Cardiac fibroblast (primary cell): Measurements from ENCODE around the gene DOCK3.

ENCODE experiments used
- DNase-seq, 2 donors: peaks; one replicate each; pipeline versions ENCODE4 v3.0.0 to v3.0.0-alpha.2; 2010; ENCODE audit warnings: low read depth in 2 of 2
- H3K4me3 ChIP-seq, 2 donors: replicated peaks in 1 of 2; 1 replicate in 1 of 2; 2 replicates in 1 of 2; pipeline ENCODE4 v1.5.1; 2011; ENCODE audit warnings: low read depth in 2 of 2, low read length in 2 of 2, mild to moderate bottlenecking in 2 of 2, moderate library complexity in 1 of 2
- TF ChIP-seq, protein P1 (sequence below): IDR thresholded peaks from one replicate; pipeline ENCODE4 v1.5.1; 2011; ENCODE audit warnings: low read depth, mild to moderate bottlenecking, low read length, inconsistent platforms

Gene DOCK3

DNA sequence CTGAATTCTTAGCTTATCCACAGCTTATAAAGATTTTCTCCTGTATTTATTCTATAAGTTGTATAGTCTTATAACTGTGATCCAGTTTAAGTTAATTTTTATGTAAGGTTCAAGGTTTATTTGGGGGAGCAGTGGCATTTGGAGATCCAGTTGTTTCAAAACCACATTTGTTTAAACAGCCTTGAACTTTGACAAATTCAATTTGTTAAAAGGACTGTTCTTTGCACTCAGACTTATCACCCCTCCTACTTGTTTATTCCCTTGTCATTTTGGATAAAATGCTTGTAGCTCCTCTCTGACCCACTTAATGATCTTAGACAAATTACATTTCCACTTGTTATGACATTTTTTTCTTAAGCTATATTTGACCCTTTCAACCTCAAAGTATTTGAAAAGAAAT is 327.8 kb downstream of the DOCK3 start:
- DNase-seq, result no peak
- TF ChIP-seq, protein P1, sequence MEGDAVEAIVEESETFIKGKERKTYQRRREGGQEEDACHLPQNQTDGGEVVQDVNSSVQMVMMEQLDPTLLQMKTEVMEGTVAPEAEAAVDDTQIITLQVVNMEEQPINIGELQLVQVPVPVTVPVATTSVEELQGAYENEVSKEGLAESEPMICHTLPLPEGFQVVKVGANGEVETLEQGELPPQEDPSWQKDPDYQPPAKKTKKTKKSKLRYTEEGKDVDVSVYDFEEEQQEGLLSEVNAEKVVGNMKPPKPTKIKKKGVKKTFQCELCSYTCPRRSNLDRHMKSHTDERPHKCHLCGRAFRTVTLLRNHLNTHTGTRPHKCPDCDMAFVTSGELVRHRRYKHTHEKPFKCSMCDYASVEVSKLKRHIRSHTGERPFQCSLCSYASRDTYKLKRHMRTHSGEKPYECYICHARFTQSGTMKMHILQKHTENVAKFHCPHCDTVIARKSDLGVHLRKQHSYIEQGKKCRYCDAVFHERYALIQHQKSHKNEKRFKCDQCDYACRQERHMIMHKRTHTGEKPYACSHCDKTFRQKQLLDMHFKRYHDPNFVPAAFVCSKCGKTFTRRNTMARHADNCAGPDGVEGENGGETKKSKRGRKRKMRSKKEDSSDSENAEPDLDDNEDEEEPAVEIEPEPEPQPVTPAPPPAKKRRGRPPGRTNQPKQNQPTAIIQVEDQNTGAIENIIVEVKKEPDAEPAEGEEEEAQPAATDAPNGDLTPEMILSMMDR, result no peak
- no peak overlapping the region for H3K4me3 ChIP-seq

GRCh38 chr3:51004235-51004634 is 329.5 kb downstream of the DOCK3 start:
- no peak overlapping the region for H3K4me3 ChIP-seq
- no peak for DNase-seq
- TF ChIP-seq, protein P1, result no peak

GRCh38 chr3:51024121-51024520 is 349.4 kb downstream of the DOCK3 start:
- TF ChIP-seq, protein P1, result no peak

GRCh38 chr3:51024765-51025632 is 350.3 kb downstream of the DOCK3 start:
- no peak overlapping the region for H3K4me3 ChIP-seq
- no peak for DNase-seq
- TF ChIP-seq, protein P1, result no peak

More at GRCh38 chr3:51024121-51024520, 349.4 kb downstream of the DOCK3 start:
- no peak overlapping the region for H3K4me3 ChIP-seq
- DNase-seq, result no peak

GRCh38 chr3:51031666-51032065 is 356.9 kb downstream of the DOCK3 start:
- TF ChIP-seq, protein P1, result no peak
- DNase-seq, result no peak
- H3K4me3 ChIP-seq, result no peak overlapping the region

DNA sequence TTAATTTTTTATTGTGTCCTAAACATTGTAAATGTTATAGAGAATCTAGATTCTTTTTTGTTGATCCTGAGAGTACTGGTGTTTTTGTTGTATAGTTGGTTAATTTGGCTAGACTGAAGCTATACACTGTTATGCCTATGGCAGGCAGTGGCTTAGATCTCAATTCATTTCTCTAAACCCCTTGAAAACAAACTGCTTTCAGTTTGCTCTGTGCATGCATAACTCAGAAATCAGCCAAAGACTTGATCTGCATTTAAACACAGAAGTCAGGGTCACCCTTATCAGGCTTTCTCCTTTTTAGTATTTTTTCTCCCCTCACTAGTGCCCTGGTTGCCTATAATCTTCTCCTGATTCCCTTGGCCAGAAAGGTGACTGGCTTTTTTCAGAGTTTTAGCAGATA is 360.9 kb downstream of the DOCK3 start:
- TF ChIP-seq, protein P1, result no peak
- DNase-seq, result no peak
- no peak overlapping the region for H3K4me3 ChIP-seq

DNA sequence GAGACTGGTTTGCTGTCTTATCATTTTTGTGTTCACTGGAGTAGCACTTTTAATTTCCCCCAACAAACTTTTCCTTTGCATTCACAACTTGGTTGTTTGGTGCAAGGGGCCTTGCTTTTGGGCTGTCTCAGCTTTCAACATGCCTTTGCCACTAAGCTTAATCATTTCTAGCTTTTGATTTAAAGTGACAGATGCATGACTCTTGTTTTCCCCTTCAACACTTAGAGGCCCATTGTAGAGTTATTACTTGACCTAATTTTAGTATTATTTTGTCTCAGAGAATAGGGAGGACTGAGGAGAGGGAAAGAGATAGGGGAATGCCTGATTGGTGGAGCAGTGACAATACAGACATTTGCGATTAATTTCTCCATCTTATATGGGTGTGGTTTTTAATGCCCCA is 370.3 kb downstream of the DOCK3 start:
- no peak for DNase-seq
- TF ChIP-seq, protein P1, result no peak
- no peak overlapping the region for H3K4me3 ChIP-seq
